SK-N-SH (cell line): ENCODE data around the gene CTSZ.

Experiments
- EP300 ChIP-seq, 2 experiments: IDR thresholded peaks; 2 replicates each; pipeline versions ENCODE4 v1.4.0 to v1.6.1; 2012; ENCODE audit warnings: borderline replicate concordance in 1 of 2, low read depth in 1 of 2, low read length in 1 of 2
- EZH2phosphoT487 ChIP-seq: fragments of 200-600 bp; sonication (generic); IDR thresholded peaks from 2 replicates; pipeline ENCODE4 v1.6.1; 2017; ENCODE audit warnings: low read depth, mixed run types, mild to moderate bottlenecking, antibody characterized with exemption, moderate library complexity, borderline replicate concordance
- MXI1 ChIP-seq: IDR thresholded peaks from 2 replicates; pipeline ENCODE4 v1.6.1; 2012; ENCODE audit warnings: mild to moderate bottlenecking, low read depth, low read length, improper control_type of control experiment
- NRF1 ChIP-seq: IDR thresholded peaks from 2 replicates; pipeline ENCODE4 v1.6.1; 2012; ENCODE audit warnings: low read depth, mild to moderate bottlenecking, low read length
- SMC3 ChIP-seq: IDR thresholded peaks from 2 replicates; pipeline ENCODE4 v1.6.1; 2012; ENCODE audit warnings: low read depth, low read length, improper control_type of control experiment
- TCF12 ChIP-seq: IDR thresholded peaks from 2 replicates; pipeline ENCODE4 v1.4.0; 2012
- TEAD4 ChIP-seq: IDR thresholded peaks from 2 replicates; pipeline ENCODE4 v1.4.0; 2012; ENCODE audit warnings: mild to moderate bottlenecking, borderline replicate concordance; ENCODE audit not compliant: insufficient read depth
- TF ChIP-seq, protein P1 (sequence below): fragments of 200-600 bp; sonication (generic); IDR thresholded peaks from 2 replicates; pipeline ENCODE4 v1.6.1; 2017; ENCODE audit warnings: antibody characterized with exemption, mild to moderate bottlenecking, moderate library complexity
- TF ChIP-seq, protein P2 (sequence below): IDR thresholded peaks from 2 replicates; pipeline ENCODE4; 2012
- TF ChIP-seq, protein P3 (sequence below): IDR thresholded peaks from 2 replicates; pipeline ENCODE4 v1.6.1; 2012; ENCODE audit warnings: mild to moderate bottlenecking, low read depth, low read length, moderate library complexity
- TF ChIP-seq, protein P4 (sequence below): IDR thresholded peaks from 2 replicates; pipeline ENCODE4 v1.4.0; 2012; ENCODE audit warnings: low read depth, borderline replicate concordance
- TF ChIP-seq, protein P5 (sequence below): IDR thresholded peaks from 2 replicates; pipeline ENCODE4 v1.4.0; 2012; ENCODE audit warnings: low read depth
- TF ChIP-seq, protein P6 (sequence below): IDR thresholded peaks from 2 replicates; pipeline ENCODE4 v1.4.0; 2012; ENCODE audit warnings: low read depth, borderline replicate concordance

DNA sequence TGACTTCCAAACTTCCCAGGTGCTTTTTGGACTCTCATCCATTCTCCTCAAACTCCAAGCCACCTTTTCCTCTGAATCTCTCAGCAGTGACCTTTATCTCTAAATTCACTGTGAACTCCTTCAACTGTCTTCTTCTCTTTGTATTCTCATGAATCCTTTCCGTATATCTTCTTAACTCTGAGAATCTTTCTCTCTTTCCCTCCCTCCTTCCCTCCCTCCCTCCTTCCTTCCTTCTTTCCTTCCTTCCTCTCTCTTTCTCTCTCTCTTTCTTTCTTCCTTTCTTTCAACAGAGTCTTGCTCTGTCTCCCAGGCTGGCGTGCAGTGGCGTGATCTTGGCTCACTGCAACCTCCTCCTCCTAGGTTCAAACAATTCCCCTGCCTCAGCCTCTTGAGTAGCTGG, 39.8 kb upstream of the CTSZ start:
- TF ChIP-seq SMC3 (no peak), EP300 (IDR thresholded peaks at IDR 0.05; ENCODE audit: borderline replicate concordance in 1 of 2, low read depth in 1 of 2, low read length in 1 of 2) (no peak), MXI1 (no peak), TEAD4 (no peak), TCF12 (no peak), NRF1 (no peak), EZH2phosphoT487 (no peak)
- TF ChIP-seq, protein P1, sequence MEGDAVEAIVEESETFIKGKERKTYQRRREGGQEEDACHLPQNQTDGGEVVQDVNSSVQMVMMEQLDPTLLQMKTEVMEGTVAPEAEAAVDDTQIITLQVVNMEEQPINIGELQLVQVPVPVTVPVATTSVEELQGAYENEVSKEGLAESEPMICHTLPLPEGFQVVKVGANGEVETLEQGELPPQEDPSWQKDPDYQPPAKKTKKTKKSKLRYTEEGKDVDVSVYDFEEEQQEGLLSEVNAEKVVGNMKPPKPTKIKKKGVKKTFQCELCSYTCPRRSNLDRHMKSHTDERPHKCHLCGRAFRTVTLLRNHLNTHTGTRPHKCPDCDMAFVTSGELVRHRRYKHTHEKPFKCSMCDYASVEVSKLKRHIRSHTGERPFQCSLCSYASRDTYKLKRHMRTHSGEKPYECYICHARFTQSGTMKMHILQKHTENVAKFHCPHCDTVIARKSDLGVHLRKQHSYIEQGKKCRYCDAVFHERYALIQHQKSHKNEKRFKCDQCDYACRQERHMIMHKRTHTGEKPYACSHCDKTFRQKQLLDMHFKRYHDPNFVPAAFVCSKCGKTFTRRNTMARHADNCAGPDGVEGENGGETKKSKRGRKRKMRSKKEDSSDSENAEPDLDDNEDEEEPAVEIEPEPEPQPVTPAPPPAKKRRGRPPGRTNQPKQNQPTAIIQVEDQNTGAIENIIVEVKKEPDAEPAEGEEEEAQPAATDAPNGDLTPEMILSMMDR: no peak
- TF ChIP-seq, protein P2, sequence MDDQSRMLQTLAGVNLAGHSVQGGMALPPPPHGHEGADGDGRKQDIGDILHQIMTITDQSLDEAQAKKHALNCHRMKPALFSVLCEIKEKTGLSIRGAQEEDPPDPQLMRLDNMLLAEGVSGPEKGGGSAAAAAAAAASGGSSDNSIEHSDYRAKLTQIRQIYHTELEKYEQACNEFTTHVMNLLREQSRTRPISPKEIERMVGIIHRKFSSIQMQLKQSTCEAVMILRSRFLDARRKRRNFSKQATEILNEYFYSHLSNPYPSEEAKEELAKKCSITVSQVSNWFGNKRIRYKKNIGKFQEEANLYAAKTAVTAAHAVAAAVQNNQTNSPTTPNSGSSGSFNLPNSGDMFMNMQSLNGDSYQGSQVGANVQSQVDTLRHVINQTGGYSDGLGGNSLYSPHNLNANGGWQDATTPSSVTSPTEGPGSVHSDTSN: no peak
- TF ChIP-seq, protein P3, sequence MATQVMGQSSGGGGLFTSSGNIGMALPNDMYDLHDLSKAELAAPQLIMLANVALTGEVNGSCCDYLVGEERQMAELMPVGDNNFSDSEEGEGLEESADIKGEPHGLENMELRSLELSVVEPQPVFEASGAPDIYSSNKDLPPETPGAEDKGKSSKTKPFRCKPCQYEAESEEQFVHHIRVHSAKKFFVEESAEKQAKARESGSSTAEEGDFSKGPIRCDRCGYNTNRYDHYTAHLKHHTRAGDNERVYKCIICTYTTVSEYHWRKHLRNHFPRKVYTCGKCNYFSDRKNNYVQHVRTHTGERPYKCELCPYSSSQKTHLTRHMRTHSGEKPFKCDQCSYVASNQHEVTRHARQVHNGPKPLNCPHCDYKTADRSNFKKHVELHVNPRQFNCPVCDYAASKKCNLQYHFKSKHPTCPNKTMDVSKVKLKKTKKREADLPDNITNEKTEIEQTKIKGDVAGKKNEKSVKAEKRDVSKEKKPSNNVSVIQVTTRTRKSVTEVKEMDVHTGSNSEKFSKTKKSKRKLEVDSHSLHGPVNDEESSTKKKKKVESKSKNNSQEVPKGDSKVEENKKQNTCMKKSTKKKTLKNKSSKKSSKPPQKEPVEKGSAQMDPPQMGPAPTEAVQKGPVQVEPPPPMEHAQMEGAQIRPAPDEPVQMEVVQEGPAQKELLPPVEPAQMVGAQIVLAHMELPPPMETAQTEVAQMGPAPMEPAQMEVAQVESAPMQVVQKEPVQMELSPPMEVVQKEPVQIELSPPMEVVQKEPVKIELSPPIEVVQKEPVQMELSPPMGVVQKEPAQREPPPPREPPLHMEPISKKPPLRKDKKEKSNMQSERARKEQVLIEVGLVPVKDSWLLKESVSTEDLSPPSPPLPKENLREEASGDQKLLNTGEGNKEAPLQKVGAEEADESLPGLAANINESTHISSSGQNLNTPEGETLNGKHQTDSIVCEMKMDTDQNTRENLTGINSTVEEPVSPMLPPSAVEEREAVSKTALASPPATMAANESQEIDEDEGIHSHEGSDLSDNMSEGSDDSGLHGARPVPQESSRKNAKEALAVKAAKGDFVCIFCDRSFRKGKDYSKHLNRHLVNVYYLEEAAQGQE: no peak
- TF ChIP-seq, protein P4, sequence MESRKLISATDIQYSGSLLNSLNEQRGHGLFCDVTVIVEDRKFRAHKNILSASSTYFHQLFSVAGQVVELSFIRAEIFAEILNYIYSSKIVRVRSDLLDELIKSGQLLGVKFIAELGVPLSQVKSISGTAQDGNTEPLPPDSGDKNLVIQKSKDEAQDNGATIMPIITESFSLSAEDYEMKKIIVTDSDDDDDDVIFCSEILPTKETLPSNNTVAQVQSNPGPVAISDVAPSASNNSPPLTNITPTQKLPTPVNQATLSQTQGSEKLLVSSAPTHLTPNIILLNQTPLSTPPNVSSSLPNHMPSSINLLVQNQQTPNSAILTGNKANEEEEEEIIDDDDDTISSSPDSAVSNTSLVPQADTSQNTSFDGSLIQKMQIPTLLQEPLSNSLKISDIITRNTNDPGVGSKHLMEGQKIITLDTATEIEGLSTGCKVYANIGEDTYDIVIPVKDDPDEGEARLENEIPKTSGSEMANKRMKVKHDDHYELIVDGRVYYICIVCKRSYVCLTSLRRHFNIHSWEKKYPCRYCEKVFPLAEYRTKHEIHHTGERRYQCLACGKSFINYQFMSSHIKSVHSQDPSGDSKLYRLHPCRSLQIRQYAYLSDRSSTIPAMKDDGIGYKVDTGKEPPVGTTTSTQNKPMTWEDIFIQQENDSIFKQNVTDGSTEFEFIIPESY: no peak
- TF ChIP-seq, protein P5, sequence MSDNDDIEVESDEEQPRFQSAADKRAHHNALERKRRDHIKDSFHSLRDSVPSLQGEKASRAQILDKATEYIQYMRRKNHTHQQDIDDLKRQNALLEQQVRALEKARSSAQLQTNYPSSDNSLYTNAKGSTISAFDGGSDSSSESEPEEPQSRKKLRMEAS: no peak
- TF ChIP-seq, protein P6, sequence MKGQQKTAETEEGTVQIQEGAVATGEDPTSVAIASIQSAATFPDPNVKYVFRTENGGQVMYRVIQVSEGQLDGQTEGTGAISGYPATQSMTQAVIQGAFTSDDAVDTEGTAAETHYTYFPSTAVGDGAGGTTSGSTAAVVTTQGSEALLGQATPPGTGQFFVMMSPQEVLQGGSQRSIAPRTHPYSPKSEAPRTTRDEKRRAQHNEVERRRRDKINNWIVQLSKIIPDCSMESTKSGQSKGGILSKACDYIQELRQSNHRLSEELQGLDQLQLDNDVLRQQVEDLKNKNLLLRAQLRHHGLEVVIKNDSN: no peak
